GM19239 (cell line): ENCODE measurements around the gene ODF2.
"Not testable (repeated sequence)": the region's sequence is repeated elsewhere in the genome, so short reads cannot be mapped to it uniquely, and the experiment has no call there.

Experiments
- DNase-seq: peaks from one replicate; pipeline ENCODE4 v3.0.0; 2011; ENCODE audit warnings: low spot score; ENCODE audit not compliant: insufficient read length
- FAIRE-seq: peaks from 2 replicates; lab custom pipeline; 2011; peaks lifted over from hg19 to GRCh38; lab: Jason Lieb, UNC

The ODF2 gene

DNA sequence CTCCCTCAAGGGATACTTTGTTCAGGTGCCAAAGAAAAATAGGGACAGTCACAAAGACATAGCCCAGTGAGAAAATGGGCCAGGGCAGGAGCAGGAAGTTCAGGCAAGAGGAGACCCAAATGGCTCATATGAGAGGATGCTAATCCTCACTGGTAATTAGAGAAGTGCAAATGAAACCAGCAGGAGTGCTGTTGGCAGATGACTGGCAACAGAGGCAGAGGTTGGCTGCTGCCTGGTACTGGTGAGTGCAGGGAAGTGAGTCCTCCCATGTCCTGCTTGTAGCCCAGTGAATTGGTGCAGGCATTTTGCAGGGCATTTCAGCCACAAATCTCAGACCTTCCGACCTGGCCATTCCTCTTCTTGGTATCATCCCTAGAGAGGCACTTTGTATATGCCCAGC lies 23.5 kb downstream of the ODF2 start:
- FAIRE-seq, result no peak
- DNase-seq, result no peak

DNA sequence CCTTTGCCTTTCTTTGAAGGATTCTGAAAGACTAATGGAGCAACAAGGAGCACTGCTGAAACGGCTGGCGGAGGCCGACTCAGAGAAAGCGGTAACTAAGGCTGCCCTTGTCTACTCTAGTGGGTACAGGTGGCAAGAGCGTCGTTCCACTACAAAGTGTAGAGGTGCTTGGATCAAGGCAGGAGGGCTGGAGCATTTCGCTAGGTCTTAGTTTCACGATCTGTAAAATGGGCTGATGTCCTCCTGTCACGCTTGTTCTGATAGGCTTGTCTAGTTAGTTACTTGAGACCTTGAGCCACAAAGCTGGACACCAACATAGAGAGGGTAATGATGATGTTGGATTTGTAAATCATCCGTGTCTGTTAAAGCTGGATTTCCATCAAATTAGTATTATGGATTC lies 25.8 kb downstream of the ODF2 start:
- FAIRE-seq (no peak), DNase-seq (no peak)

DNA sequence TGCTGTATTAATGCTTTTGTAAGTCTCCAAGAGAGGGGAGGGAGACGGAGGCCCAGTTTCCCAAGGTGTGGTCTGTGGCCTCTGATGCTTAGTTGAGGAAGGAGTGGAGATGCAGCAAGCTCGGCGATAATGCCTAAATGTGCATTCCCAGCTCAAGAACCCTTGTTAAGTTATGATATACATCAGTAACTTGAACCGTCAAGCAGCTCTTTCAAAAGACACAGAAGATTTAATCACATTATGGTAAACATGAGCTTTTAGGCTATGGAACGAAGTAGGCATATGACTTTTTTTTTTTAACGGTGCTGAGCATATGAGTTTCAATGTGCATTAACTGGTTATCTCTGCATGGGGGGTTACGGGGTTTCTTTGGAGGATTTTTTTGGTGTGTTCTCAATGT lies 26.4 kb downstream of the ODF2 start:
- DNase-seq, result no peak
- no peak for FAIRE-seq

DNA sequence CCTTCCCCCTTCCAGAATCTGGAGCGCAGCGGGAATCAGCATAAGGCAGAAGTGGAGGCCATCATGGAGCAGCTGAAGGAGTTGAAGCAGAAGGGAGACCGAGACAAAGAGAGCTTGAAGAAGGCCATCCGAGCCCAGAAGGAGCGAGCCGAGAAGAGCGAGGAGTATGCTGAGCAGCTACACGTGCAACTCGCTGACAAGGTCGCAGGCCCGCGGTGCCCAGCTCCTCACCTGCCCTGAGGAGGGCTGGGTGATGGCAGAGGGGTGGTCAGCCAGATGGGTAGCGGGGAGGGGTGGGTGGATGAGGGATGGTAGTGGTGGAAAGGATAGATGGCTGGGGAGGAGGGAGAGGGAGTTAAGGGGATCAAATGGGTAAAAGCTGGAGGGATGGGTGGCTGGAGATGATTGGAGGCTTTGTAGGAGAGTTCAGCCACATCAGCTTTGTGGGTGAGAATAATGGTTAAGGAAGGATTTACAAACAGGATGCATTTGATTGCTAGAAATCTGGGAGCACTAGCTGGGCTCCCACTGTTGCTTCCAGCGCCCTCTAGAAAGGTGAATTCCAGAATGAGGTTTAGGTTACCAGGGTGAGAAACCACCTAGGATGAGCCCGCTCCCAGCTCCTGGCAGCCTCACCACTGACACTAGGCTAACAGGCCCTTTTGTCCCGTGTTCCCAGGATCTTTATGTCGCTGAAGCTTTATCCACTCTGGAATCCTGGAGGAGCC lies 29.0 kb downstream of the ODF2 start:
- DNase-seq (no peak), FAIRE-seq (no peak)

DNA sequence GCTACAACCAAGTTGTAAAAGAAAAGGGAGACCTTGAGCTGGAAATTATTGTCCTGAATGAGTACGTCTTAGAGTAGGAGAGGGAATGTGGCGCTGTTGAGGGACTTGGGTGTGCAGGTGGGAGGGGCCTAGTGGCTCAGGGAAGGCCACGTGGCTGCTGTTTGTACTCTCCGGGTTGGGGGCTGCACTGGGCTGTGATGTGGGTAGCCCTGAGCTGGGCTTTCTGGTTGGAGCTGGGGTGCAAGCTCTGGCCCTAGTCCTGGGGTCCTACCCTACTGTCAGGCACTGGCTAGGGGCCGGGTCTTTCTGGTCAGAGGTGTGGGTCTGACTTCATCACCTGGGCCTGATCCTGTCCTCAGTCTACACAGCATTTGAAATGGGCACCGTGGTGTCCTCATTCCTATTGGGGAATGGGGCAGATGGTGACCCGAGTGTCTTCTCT lies 29.6 kb downstream of the ODF2 start:
- DNase-seq (no peak), FAIRE-seq (no peak)

DNA sequence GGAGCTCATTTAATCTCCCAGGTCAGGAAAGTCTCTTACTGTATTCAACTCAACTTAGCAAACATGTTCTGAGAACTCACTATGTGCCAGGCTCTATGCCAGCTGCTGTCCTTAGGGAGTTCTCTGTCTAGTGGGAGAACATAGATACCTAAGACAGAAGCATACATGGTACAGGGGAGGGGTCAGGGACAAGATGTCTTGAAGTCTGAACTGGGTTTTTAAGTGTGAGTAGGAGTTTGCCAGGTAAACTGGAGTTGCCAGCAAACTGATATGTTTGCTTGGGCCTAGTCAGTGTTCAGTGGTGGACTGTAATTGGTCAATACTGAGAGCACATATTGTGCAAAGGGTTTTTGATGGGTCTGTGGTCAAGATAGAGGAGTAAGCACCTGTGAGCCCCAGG lies 30.4 kb downstream of the ODF2 start:
- no peak for DNase-seq
- FAIRE-seq, result no peak

DNA sequence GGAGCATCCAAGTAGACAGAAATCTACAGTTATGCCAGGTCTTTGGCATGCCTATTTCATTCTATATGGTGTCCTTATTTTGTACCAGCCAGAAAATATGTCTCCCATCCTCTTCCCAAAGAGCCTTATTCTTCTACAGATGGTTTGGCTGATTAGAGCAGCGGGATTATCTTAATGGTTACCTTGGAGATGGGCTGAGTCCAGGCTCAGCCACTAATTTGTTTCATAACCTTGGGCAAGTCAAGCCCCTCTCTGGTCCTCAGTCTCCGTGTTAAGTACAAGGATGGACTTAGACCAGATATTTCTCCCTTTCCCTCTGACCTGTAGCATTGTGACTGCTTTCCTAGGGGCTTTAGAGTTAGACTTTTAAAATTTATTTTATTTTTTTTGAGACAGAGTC lies 37.6 kb downstream of the ODF2 start:
- DNase-seq, result no peak
- FAIRE-seq, result no peak

DNA sequence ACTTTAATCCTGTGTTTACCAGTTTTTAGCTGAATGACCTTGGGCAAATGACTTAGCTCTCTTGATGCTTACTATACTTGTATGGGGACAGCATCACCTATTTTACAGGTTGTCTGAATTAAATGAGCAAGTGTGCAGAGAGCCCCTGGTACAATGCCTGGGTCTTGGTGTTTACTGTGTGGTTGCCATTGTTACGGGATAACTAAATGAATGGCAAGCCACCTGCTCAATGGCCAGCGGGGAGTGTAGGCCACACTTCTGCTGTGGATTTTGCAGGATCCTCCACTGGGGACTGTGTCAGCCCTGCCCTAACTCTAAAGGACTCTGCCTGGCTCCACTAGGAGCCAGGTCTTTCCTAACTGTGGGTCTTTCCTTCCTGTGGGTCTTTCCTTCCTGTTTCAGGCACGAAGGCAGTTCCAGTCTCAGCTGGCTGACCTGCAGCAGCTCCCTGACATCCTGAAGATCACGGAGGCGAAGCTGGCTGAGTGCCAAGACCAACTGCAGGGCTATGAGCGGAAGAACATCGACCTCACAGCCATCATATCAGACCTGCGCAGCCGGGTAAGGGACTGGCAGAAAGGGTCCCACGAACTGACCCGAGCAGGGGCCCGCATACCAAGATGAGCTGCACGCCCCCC lies 38.4 kb downstream of the ODF2 start:
- FAIRE-seq, result no peak
- no peak for DNase-seq

DNA sequence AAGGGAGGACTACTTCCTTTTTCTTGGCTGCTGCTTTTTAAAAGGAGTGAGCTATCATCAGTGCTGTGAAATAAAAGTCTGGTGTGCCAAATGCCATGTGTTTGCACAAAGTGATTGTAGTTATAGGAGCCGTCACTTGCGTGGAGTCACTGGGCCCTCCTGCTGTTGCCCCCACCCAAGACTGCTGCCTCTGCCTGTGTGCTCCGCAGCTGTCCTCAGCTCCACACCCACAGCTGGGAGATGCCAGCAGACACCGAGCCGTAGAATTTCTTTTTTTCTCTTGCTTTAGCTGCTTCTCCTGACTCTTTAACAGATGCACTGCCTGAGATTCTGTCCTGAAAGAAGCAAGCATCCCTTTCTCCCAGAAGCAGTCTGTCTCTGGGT lies 38.9 kb downstream of the ODF2 start:
- DNase-seq (no peak), FAIRE-seq (no peak)

DNA sequence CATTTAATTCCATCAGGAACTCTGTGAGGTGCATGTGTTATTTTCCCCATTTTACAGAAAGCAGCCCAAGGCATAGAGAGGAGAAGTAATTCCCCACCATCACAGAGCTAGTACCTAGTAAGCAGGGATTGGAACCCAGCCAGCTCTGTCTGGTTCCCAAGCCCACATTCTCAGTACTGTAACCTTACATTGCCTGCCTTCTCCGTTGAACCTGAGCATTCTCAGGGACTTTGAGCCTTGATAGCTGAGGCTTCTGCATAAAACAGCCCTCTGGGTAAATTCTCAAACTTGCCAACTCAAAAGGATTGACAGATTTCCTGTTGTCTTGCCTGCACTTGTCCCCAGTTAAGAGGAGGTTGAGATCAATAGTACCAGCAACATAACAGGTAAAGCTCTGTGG lies 39.5 kb downstream of the ODF2 start:
- FAIRE-seq, result no peak
- DNase-seq, result no peak

DNA sequence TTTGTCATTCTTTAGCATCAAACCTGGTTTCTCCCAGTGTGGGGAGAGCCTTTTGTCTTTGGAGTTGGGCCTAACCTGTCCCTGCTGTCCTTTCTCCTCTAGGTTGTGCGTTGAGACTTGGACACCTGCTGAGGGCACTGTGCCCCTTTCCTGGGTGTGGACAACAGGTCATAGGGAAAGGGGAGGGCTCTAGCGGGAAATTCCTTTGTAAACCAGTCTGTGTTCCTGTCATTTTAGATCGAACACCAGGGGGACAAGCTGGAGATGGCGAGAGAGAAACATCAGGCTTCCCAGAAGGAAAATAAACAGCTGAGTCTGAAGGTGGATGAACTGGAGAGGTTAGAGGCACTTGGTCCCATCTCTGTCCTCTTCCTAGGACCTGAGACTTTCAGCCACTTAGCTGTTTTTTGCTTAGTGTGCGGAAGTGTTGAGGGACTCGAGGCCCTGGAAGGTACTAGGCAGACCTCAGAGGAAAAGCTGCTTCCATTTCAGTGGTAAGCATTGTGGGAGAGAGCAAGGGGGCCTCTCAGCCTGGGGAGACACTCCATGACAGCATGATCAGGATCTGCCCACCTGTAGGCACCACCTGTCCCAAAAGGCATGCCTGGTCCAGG lies 40.1 kb downstream of the ODF2 start:
- DNase-seq (no peak), FAIRE-seq (no peak)

DNA sequence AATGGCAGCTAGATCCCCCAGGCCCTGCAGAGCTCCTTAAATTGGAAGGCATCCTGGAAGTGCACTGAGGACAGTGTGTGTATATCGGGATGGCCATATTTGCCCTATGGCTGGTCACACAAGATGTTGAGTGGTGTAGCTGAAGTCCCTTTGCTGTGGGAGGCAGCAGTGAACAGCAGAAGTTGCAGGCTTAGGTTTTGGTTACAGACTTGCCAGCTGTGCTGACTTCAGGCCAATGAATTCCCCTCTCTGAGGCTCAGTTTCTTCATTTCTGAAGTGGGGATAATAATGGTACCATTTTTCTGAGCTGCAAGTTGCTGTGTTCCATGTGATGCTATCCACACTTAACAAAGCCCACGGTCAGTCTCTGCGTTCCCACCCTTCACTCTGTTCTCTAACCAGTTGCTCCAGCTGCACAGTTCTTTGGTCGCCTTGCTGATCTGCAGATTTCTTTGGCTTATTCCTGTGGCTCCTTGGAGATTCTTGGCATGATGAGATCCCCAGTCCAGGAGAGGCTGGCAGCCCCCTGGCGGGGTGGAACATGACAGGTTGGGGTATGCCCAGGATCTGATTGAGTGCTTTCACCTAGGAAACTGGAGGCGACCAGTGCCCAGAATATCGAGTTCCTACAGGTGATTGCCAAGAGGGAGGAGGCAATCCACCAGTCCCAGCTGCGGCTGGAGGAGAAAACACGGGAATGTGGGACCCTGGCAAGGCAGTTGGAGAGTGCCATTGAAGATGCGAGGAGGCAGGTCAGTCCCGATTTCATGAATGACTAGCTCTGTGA lies 42.2 kb downstream of the ODF2 start:
- FAIRE-seq (no peak), DNase-seq (no peak)

DNA sequence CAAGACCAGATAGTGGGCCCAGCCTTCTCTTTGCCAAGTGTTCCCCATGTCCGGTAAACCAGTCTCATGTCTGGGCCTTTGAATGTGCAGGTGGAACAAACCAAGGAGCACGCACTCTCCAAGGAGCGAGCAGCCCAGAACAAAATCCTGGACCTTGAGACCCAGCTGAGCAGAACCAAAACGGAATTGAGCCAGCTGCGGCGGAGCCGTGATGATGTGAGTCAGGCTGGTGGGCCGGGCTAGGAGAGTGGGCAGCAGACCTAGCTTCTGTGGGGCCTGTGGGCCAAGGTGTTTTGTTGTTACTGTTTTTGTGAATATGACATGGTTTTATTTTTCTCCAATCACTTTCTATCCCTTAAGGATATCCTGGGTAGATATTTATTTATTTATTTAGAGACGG lies 43.1 kb downstream of the ODF2 start:
- FAIRE-seq (no peak), DNase-seq (no peak)

DNA sequence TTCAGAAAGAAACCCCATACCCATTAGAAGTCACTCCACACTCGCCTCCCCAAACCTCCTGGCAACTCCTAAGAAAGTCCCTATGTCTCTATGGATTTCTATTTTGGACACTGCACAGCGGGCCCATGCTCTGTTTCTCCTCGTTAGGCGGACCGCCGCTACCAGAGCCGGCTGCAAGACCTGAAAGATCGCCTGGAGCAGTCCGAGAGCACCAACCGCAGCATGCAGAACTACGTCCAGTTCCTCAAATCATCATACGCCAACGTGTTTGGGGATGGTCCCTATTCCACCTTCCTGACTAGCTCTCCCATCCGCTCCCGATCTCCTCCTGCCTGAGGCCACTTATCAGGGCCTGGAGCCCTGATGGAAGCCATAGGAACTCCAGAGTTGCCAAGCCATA lies 44.1 kb downstream of the ODF2 start:
- DNase-seq (no peak), FAIRE-seq (no peak)

DNA sequence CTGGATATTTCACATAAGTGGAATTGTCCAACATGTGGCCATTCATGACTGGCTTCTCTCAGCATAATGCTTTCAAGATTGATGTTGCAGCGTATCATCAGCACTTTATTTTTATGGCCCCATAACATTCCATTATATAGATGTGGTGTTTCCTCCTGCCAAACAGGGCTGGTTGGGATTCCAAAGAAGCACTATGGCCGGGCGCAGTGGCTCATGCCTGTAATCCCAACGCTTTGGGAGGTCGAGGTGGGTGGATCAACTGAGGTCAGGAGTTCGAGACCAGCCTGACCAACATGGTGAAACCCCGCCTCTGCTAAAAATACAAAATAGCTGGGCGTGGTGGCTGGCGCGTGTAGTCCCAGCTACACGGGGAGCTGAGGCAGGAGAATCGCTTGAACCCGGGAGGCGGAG lies 47.6 kb downstream of the ODF2 start:
- FAIRE-seq, DNase-seq: not testable (repeated sequence)

DNA sequence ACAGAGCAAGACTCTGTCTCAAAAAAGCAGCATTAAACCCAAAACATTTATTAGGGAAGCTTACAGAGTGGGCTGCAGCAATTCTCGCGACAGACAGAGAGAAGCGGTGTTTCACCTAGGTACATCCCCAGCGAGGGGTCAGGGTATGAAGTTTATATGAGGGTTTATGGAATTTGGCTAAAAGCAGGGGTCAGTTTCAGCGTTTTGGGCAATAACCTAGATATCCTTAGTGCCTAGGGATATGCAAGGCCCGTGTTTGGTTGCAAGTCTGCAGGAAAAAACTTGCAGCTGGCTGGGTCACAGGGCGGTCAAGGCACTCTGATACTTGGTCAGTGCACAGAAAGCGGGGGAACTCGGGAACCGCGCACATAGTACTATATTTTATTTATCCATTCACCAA lies 48.1 kb downstream of the ODF2 start:
- DNase-seq (no peak), FAIRE-seq (no peak)

DNA sequence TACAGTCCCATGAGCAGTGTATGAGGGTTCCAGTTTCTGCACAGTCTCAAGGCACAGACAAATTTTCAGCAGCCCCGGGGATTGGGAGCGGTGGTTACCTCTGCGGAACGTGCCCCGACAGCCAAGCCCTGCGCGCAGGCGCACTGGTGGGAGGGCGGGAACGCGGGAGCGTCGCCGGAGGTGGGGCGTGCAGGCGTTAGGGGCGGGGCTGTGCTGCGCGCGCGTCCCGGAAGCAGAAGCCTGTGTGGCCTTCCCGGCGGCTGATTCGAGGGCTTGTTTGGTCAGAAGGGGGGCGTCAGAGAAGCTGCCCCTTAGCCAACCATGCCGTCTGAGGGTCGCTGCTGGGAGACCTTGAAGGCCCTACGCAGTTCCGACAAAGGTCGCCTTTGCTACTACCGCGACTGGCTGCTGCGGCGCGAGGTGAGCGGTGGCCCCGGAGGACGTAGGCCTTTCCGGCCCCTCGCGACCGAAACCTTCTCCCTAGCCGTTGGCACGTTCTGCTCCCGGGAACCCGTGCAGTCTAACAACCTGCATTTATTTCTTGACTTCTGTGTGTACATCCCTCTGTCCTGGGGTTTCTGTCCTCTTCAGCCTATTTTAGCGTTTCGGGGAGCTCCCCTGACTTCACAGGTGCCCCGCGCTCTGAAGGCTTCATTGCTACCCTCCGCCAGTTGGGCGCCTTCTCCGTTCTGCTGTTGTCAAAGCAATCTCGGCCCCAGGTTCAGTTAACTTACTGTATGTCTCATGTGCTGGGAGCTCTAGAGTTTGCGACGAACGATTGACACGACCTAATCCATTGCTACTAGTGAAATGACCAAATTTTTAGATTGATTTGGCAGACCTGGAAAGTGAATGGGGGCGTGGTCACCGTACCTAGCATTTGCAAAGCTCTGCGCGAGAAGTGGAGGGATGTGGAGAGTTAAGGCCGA lies 48.9 kb downstream of the ODF2 start, which contains the start of gene GLE1:
GLE1 (plus strand) TSS at position 235 of the 929 bp plus-strand sequence; CDS start at position 322, 87 bp downstream.
- FAIRE-seq (peak; percentile 89), DNase-seq (peak; percentile 97)

DNA sequence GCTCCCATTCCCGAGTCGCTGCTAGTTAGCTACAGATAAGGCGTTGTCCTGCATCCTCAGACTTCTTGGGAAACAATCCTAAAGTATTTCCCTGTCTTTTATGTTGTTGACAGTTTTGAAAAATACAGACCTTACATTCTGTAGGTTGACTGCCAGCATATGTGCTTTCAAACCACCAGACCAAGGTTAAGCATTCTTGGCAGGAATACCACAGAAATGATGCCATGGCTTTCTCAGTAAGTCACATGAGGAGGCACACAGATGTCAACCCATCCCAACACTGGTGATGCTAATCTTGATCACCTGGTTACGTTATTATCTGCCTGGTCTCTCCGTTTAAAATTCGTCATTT lies 49.6 kb downstream of the ODF2 start:
- DNase-seq, result no peak
- FAIRE-seq, result no peak

DNA sequence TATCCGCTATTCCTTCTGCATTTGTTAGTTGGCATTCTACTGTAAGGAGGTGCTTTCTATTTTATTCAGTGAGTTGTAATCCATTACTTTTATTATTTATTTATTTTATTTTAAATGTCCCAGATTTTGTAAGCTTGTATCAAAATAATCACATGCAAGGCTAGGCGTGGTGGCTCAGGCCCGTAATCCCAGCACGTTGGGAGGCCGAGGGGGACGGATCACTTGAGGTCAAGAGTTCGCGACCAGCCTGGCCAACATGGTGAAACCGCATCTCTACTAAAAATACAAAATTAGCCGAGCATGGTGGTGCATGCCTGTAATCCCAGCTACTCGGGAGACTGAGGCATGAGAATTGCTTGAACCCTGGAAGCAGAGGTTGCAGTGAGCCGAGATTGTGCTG lies 50.1 kb downstream of the ODF2 start:
- not testable (repeated sequence) for DNase-seq, FAIRE-seq

DNA sequence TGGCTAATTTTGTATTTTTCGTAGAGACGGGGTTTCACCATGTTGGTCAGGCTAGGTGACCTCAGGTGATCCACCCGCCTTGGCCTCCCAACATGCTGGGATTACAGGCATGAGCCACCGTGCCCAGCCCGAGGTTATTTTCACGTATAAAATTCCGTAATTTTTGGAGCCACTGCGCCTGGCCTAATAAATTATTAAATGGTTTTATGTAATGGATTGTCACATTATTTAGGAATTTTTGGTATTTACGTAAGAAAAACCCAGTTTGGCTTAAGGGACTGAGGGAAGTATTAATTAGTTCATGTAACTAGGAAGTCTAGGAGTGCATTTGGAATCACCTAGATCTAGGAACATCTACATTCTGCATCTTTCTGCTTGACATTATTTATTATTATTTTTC lies 57.0 kb downstream of the ODF2 start:
- no peak for FAIRE-seq

More for the DNA sequence above, 57.0 kb downstream of the ODF2 start:
- DNase-seq, result no peak
